Femur (tissue), 1 donor: Measurements from ENCODE around the gene DLEC1.
A peak's percentile ranks its signal among the peaks of the same experiment; 100 is the strongest.

Experiments used
- DNase-seq: peaks from one replicate; pipeline ENCODE4 v3.0.0-alpha.2; 2017

Gene DLEC1

GRCh38 chr3:38112378-38112761 is 73.4 kb downstream of the DLEC1 start:
- peak; percentile 10 for DNase-seq

- DNase-seq = peak; percentile 20
These were observed 75.3 kb downstream of the DLEC1 start for GRCh38 chr3:38114052-38114874.

- peak; percentile 18 for DNase-seq
These were observed 76.1 kb downstream of the DLEC1 start for GRCh38 chr3:38114875-38115644.

- peak; percentile 13 for DNase-seq
These were observed 76.8 kb downstream of the DLEC1 start for GRCh38 chr3:38115645-38116427.

GRCh38 chr3:38116471-38117162 is 77.6 kb downstream of the DLEC1 start:
- peak; percentile 16 for DNase-seq

- peak; percentile 15 for DNase-seq
These were observed 78.2 kb downstream of the DLEC1 start for GRCh38 chr3:38117163-38117716.

- peak; percentile 53 for DNase-seq
These were observed 78.9 kb downstream of the DLEC1 start for GRCh38 chr3:38117748-38118420.

- DNase-seq = peak; percentile 11
These were observed 79.6 kb downstream of the DLEC1 start for GRCh38 chr3:38118421-38119247.

GRCh38 chr3:38119248-38119544 is 80.2 kb downstream of the DLEC1 start:
- no peak for DNase-seq

GRCh38 chr3:38119821-38120692 is 81.0 kb downstream of the DLEC1 start:
- DNase-seq = peak; percentile 18

- peak; percentile 11 for DNase-seq
These were observed 81.9 kb downstream of the DLEC1 start for GRCh38 chr3:38120693-38121450.

GRCh38 chr3:38121451-38121831 is 82.4 kb downstream of the DLEC1 start:
- DNase-seq = peak; percentile 18

GRCh38 chr3:38121832-38122461 is 82.9 kb downstream of the DLEC1 start:
- DNase-seq = no peak

GRCh38 chr3:38122712-38123290 is 83.8 kb downstream of the DLEC1 start:
- no peak for DNase-seq

GRCh38 chr3:38124324-38125122 is 85.5 kb downstream of the DLEC1 start:
- no peak for DNase-seq

- peak; percentile 11 for DNase-seq
These were observed 86.5 kb downstream of the DLEC1 start for GRCh38 chr3:38125305-38126120.
